HepG2 (cell line): ENCODE measurements around the gene MYH9. TPM values are rescaled to one million over a fixed set of nuclear protein-coding genes. Genes with fewer than 3 reads are reported as not detected.

Experiments used
- ATAC-seq: fragments of 200-7000 bp; cut with Tn5 transposase; 3 replicates; pipeline ENCODE4 v1.9.1; 2020; ENCODE audit warnings: mild to moderate bottlenecking, moderate library complexity
- BruUV-seq: library from RNA; stranded (reverse); fragments of 400-500 nt; replicated peaks from 2 replicates; lab custom pipeline; 2021; lab: Mats Ljungman, UMichigan
- CTCF ChIA-PET: fragments of 300-600 bp; formaldehyde crosslinking; extraction: SDS; loops from one replicate; lab custom pipeline; 2021; ENCODE audit warnings: low total read pairs, inconsistent platforms, low intra/inter-chr PET ratio; lab: Yijun Ruan, JAX
- POLR2A ChIA-PET: fragments of 350-600 bp; sonication (Branson Sonifier 250); formaldehyde crosslinking; loops from one replicate; lab custom pipeline; 2020; ENCODE audit warnings: antibody characterized with exemption, inconsistent platforms; lab: Yijun Ruan, JAX
- DNase-seq: peaks from one replicate; pipeline ENCODE4 v3.0.0-alpha.2; 2015; ENCODE audit warnings: low spot score
- FAIRE-seq: peaks from 3 replicates; lab custom pipeline; 2011; peaks lifted over from hg19 to GRCh38; lab: Jason Lieb, UNC
- H2AFZ ChIP-seq: one replicate; pipeline ENCODE4 v1.6.1; 2011; ENCODE audit warnings: low read length, inconsistent platforms
- H3K27ac ChIP-seq: fragments of 300-600 bp; 3 replicates; pipeline ENCODE4 v1.8.0; 2011; ENCODE audit warnings: mixed run types, mild to moderate bottlenecking, mixed read lengths, low read length, inconsistent platforms; ENCODE audit not compliant: insufficient read depth; ENCODE audit errors: extremely low read length
- H3K27me3 ChIP-seq, 2 experiments: fragments of 200-600 bp in 1 of 2; 2 replicates in 1 of 2; 3 replicates in 1 of 2; pipeline versions ENCODE4 v1.6.0 to v1.8.0; 2011; ENCODE audit warnings: low read length in 2 of 2, mild to moderate bottlenecking in 2 of 2, moderate library complexity in 2 of 2, inconsistent platforms in 1 of 2; ENCODE audit not compliant: insufficient read depth in 2 of 2, control insufficient read depth in 1 of 2
- H3K36me3 ChIP-seq, 2 experiments: fragments of 200-600 bp in 1 of 2; replicated peaks in 1 of 2; 2 replicates in 1 of 2; 3 replicates in 1 of 2; pipeline versions ENCODE4 v1.5.1 to v1.8.0; 2011; ENCODE audit warnings: low read length in 2 of 2, inconsistent platforms in 1 of 2; ENCODE audit not compliant: insufficient read depth in 2 of 2, control insufficient read depth in 1 of 2
- H3K4me1 ChIP-seq: 2 replicates; pipeline ENCODE4 v1.5.1; 2012; ENCODE audit warnings: low read length, inconsistent platforms; ENCODE audit not compliant: insufficient read depth
- H3K4me2 ChIP-seq: 2 replicates; pipeline ENCODE4 v1.6.0; 2011; ENCODE audit warnings: low read depth, low read length, inconsistent platforms
- H3K4me3 ChIP-seq, 3 experiments: fragments of 200-600 bp in 1 of 3; sonication (generic), shearing (Covaris generic) in 1 of 3; replicated peaks in 1 of 3; 2 replicates each; pipeline ENCODE4 v1.5.1; 2011 to 2016; ENCODE audit warnings: low read length in 3 of 3, inconsistent platforms in 2 of 3, low read depth in 2 of 3, mild to moderate bottlenecking in 2 of 3, control low read depth in 1 of 3, mixed read lengths in 1 of 3; ENCODE audit not compliant: insufficient read depth in 1 of 3
- H3K79me2 ChIP-seq: one replicate; pipeline ENCODE4 v1.6.1; 2011; ENCODE audit warnings: low read length, inconsistent platforms; ENCODE audit not compliant: insufficient read depth
- H3K9ac ChIP-seq: 2 replicates; pipeline ENCODE4 v1.6.0; 2011; ENCODE audit warnings: mild to moderate bottlenecking, low read depth, low read length, inconsistent platforms; ENCODE audit not compliant: insufficient read depth
- H3K9me3 ChIP-seq: 2 replicates; pipeline ENCODE4 v1.5.1; 2012; ENCODE audit warnings: mild to moderate bottlenecking, low read length
- H4K20me1 ChIP-seq: 2 replicates; pipeline ENCODE4 v1.6.0; 2011; ENCODE audit warnings: inconsistent platforms, mild to moderate bottlenecking, low read length, moderate library complexity; ENCODE audit not compliant: insufficient read depth
- ZNF276 ChIP-seq: sonication (generic); formaldehyde crosslinking; IDR thresholded peaks from 2 replicates; pipeline ENCODE4 v1.4.0; 2020; ENCODE audit warnings: mild to moderate bottlenecking, low read depth, missing genetic modification reagents
- ZSCAN22 ChIP-seq: sonication (generic); formaldehyde crosslinking; IDR thresholded peaks from 2 replicates; pipeline ENCODE4 v1.4.0; 2020; ENCODE audit warnings: mild to moderate bottlenecking, missing genetic modification reagents
- WGBS: methylation state at CpG from one replicate; pipeline ENCODE4 v1.1.6; 2017; ENCODE audit warnings: low lambda C conversion rate; 5-methylcytosine and 5-hydroxymethylcytosine counted together
- in situ Hi-C: cut with HindIII; loops from 2 replicates; pipeline ENCODE4 v1.10.0; 2017; ENCODE audit warnings: low pct_unique_long_range_greater_than_20kb; ENCODE audit not compliant: extremely low pct_ligation_motif_present
- intact Hi-C: fragments of 100-400 bp; cut with micrococcal nuclease; formaldehyde crosslinking; loops from one replicate; pipeline ENCODE4 v1.10.0; 2022; ENCODE audit not compliant: unreplicated experiment
- polyA plus RNA-seq, 8 experiments: library from polyadenylated mRNA; depleted of rRNA in 3 of 8; stranded (reverse) in 7 of 8; unstranded in 1 of 8; fragments of >200 nt; fragmentation: Illumina TruSeq in 4 of 8; extraction: Trizol in 4 of 8; gene quantifications; 2 replicates each; pipeline versions ENCODE4 v1.2.1 to v1.2.3, GENCODE V29; 2011 to 2016; ENCODE audit warnings: low read depth in 4 of 8, missing spikeins in 1 of 8, mixed read lengths in 1 of 8; ENCODE audit not compliant: insufficient read depth in 1 of 8
- total RNA-seq, 5 experiments: library from RNA; depleted of rRNA; stranded (reverse); fragments of >200 nt; fragmentation: Illumina TruSeq; extraction: Trizol; gene quantifications; 2 replicates each; pipeline ENCODE4 v1.2.3, GENCODE V29; 2016; ENCODE audit warnings: low read depth in 1 of 5
- TF ChIP-seq, protein P1 (sequence below): sonication (generic); formaldehyde crosslinking; IDR thresholded peaks from one replicate; pipeline ENCODE4 v1.5.1; 2020; ENCODE audit warnings: mild to moderate bottlenecking, missing genetic modification reagents; ENCODE audit errors: not compliant biosample characterization
- TF ChIP-seq, protein P2 (sequence below): sonication (generic); formaldehyde crosslinking; IDR thresholded peaks from 2 replicates; pipeline ENCODE4 v1.5.1; 2020; ENCODE audit warnings: mild to moderate bottlenecking, moderate library complexity, missing genetic modification reagents
- TF ChIP-seq, protein P3 (sequence below): sonication (generic); formaldehyde crosslinking; IDR thresholded peaks from 2 replicates; pipeline ENCODE4 v1.5.0; 2020; ENCODE audit warnings: missing genetic modification reagents, mild to moderate bottlenecking, borderline replicate concordance

Gene MYH9
- total and polyA plus RNA-seq, 2 of the 13 experiments (the other 11 are each of a cell fraction or from before 2014, with no cell fraction given) = 50.7 to 98.5 TPM

GRCh38 chr22:36424901-36425579 is 37.3 kb upstream of the MYH9 start:
- CTCF ChIA-PET = no interaction called here
- in situ Hi-C loops = no loop called here
- Histone ChIP-seq H3K36me3 (no peaks in the 10 kb centered on the region), H3K79me2 (no peaks in the 10 kb centered on the region), H3K4me3 (no peak overlapping the region), H2AFZ (no peak overlapping the region), H3K4me1 (peaks cover 72% of the 10 kb centered on the region), H3K9me3 (no peaks in the 10 kb centered on the region), H3K9ac (no peak overlapping the region), H3K4me2 (no peak overlapping the region), H3K27ac (no peak overlapping the region), H4K20me1 (no peaks in the 10 kb centered on the region), H3K27me3 (no peaks in the 10 kb centered on the region)
- WGBS = 100% methylated on average over 5 of the region's 5 CpGs
- BruUV-seq = no TSS peak
- DNase-seq (no peak), FAIRE-seq (no peak), ATAC-seq (no peak)
- intact Hi-C loops = no loop called here
- TF ChIP-seq, protein P1, sequence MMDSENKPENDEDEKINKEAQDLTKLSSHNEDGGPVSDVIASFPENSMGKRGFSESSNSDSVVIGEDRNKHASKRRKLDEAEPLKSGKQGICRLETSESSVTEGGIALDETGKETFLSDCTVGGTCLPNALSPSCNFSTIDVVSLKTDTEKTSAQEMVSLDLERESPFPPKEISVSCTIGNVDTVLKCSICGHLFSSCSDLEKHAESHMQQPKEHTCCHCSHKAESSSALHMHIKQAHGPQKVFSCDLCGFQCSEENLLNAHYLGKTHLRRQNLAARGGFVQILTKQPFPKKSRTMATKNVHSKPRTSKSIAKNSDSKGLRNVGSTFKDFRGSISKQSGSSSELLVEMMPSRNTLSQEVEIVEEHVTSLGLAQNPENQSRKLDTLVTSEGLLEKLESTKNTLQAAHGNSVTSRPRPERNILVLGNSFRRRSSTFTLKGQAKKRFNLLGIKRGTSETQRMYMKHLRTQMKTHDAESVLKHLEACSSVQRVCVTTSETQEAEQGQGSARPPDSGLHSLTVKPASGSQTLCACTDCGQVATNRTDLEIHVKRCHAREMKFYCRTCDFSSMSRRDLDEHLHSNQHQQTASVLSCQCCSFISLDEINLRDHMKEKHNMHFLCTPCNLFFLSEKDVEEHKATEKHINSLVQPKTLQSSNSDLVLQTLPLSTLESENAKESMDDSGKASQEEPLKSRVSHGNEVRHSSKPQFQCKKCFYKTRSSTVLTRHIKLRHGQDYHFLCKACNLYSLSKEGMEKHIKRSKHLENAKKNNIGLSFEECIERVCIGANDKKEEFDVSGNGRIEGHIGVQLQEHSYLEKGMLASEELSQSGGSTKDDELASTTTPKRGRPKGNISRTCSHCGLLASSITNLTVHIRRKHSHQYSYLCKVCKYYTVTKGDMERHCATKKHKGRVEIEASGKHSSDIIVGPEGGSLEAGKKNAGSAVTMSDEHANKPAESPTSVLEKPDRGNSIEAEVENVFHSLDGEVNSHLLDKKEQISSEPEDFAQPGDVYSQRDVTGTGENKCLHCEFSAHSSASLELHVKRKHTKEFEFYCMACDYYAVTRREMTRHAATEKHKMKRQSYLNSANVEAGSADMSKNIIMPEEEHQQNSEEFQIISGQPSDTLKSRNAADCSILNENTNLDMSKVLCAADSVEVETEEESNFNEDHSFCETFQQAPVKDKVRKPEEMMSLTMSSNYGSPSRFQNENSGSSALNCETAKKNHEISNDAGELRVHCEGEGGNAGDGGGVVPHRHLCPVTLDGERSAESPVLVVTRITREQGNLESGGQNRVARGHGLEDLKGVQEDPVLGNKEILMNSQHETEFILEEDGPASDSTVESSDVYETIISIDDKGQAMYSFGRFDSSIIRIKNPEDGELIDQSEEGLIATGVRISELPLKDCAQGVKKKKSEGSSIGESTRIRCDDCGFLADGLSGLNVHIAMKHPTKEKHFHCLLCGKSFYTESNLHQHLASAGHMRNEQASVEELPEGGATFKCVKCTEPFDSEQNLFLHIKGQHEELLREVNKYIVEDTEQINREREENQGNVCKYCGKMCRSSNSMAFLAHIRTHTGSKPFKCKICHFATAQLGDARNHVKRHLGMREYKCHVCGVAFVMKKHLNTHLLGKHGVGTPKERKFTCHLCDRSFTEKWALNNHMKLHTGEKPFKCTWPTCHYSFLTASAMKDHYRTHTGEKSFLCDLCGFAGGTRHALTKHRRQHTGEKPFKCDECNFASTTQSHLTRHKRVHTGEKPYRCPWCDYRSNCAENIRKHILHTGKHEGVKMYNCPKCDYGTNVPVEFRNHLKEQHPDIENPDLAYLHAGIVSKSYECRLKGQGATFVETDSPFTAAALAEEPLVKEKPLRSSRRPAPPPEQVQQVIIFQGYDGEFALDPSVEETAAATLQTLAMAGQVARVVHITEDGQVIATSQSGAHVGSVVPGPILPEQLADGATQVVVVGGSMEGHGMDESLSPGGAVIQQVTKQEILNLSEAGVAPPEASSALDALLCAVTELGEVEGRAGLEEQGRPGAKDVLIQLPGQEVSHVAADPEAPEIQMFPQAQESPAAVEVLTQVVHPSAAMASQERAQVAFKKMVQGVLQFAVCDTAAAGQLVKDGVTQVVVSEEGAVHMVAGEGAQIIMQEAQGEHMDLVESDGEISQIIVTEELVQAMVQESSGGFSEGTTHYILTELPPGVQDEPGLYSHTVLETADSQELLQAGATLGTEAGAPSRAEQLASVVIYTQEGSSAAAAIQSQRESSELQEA (CRISPR knock-in tag) = no peak
- TF ChIP-seq ZNF276 = no peak
- TF ChIP-seq, protein P2, sequence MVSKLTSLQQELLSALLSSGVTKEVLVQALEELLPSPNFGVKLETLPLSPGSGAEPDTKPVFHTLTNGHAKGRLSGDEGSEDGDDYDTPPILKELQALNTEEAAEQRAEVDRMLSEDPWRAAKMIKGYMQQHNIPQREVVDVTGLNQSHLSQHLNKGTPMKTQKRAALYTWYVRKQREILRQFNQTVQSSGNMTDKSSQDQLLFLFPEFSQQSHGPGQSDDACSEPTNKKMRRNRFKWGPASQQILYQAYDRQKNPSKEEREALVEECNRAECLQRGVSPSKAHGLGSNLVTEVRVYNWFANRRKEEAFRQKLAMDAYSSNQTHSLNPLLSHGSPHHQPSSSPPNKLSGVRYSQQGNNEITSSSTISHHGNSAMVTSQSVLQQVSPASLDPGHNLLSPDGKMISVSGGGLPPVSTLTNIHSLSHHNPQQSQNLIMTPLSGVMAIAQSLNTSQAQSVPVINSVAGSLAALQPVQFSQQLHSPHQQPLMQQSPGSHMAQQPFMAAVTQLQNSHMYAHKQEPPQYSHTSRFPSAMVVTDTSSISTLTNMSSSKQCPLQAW (CRISPR knock-in tag) = no peak
- TF ChIP-seq ZSCAN22 (CRISPR knock-in tag) = no peak
- TF ChIP-seq, protein P3, sequence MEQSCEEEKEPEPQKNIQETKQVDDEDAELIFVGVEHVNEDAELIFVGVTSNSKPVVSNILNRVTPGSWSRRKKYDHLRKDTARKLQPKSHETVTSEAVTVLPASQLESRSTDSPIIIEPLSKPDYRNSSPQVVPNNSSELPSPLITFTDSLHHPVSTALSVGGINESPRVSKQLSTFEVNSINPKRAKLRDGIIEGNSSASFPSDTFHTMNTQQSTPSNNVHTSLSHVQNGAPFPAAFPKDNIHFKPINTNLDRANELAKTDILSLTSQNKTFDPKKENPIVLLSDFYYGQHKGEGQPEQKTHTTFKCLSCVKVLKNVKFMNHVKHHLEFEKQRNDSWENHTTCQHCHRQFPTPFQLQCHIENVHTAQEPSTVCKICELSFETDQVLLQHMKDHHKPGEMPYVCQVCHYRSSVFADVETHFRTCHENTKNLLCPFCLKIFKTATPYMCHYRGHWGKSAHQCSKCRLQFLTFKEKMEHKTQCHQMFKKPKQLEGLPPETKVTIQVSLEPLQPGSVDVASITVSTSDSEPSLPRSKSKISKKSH (CRISPR knock-in tag) = no peak
- POLR2A ChIA-PET = interaction anchor here (0.6 to 1.5 kb wide), 3 partner anchors 11 to 572 kb away, joined by 3 to 12 read pairs (median 3); no protein-coding TSS in a partner anchor
